Activated naive CD4-positive, alpha-beta T cell treated with Interleukin-2 at 50 U/mL for 16 hours (primary cell): ENCODE measurements around the gene MBOAT1.

Experiments used
- DNase-seq: peaks from one replicate; pipeline ENCODE4 v3.0.0-alpha.2; 2020

Gene MBOAT1

DNA sequence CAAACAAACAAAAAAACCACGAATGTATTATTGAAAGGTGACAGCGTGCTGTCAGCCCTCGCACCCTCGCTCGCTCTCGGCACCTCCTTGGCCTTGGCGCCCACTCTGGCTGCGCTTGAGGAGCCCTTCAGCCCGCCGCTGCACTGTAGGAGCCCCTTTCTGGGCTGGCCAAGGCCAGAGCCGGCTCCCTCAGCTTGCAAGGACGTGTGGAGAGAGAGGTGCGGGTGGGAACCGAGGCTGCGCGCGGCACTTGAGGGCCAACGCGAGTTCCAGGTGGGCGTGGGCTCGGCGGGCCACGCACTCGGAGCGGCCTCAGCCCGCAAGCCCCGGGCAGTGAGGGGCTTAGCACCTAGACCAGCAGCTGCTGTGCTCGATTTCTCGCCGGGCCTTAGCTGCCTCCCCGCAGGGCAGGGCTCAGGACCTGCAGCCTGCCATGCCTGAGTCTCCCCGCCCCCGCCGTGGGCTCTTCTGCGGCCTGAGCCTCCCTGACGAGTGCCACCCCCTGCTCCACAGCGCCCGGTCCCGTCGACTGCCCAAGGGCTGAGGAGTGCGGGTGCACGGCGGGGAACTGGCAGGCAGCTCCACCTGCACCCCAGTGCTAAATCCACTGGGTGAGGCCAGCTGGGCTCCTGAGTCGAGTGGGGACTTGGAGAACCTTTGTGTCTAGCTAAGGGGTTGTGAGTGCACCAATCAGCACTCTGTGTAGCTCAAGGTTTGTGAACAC is 20.9 kb upstream of the MBOAT1 start:
- no peak for DNase-seq

DNA sequence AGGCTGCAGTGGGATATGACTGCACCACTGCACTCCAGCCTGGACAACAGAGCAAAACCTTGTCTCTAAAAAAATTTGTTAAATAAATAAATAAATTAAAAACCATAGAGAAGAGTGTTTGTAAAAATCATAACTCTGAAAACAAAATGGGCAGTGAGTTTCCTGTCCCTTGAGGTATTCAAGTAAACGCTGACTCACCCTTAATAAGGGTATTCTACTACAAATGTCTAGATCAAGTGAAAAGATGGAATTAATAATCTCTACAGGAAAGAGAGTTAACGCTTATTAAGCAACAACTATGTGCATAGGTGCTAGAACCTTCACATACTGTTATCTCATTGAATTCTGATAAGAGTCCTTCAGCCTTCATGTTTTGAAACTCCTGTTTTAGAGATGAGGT is 19.9 kb upstream of the MBOAT1 start:
- DNase-seq = no peak

DNA sequence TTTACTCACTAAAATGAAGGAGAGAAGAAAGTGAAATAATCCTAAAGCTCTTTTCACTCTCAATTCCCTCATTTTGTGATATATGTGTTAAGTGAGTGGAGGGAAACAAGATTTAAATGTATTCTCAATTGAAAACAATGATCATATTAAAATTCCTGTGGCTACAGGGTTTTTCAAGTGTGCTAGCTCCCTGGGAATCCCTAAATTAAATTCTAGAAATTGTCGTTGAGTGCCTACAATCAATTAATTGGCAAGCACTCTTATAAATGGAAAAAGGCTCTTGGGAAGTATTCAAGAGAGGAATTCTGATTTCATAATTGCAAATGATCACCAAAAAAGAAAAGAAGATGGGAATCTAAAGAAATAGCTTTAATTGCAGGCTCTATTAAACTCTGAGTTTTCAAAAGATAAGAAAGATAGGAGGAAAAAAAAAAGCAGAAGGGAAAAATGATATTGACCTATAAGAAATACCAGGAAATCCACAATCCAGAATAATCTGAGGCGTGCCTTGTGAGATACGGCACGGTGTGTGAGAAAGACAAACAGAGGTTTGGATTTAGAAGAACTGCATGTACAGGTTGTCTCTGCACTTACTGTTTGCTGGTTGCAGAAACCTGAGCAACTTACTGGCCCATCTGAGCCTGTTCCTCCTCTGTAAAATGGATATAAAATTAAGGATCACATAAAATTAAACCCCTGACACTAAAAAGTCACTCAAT is 18.3 kb upstream of the MBOAT1 start:
- DNase-seq = no peak

DNA sequence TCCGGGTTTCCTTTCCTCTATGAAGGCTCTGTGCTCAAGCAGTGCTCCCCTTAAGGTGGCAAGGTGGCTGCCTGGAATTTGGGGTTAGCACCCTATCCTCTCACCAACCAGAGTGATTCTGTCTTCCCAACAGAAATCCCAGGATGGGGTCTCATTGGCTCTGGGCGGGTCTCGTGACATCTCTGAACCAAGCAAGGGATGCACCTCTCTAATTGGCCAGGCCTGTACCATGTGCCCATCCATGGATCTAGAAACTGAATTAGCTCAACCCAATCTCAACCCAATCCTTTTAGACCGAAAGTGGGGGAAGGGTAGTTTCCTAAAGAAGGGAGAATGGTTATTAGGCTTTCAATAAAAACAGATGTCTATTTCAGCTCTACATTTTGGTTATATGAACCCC is 17.6 kb upstream of the MBOAT1 start:
- no peak for DNase-seq

DNA sequence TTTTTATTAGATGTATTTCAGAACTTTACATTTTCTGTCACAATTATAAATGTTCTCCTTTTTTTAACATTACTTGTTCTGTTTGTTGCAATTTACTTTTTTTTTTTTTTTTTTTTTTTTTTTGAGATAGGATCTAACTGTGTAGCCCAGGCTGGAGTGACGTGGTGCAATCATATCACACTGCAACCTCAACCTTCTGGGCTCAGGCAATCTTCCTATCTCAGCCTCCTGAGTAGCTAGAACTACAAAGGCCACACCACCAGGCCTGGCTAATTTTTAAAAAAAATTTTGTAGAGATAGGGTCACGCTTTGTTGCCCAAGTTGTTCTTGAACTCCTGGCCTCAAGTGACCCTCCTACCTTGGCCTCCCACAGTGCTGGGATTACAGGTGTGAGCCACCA is 15.1 kb upstream of the MBOAT1 start:
- DNase-seq = no peak

DNA sequence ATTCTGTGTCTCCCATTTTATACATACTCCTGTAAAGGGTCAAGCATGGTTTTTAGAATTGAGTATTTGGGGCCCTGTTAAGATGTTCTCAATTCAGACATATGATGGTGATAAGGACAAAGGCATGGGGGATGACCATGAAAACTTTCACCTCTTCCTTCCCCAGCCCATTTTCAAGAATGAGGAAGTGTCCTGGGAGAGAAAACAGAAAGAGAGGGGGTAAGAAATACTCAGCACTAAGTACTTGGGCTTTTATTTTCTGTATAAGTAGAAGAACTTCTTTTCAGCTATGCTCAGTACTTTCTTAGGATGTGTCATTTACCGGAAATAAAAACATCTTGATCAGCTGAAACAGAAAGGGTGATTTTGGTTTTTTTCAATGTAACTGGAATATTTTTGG is 10.9 kb upstream of the MBOAT1 start:
- DNase-seq = no peak

DNA sequence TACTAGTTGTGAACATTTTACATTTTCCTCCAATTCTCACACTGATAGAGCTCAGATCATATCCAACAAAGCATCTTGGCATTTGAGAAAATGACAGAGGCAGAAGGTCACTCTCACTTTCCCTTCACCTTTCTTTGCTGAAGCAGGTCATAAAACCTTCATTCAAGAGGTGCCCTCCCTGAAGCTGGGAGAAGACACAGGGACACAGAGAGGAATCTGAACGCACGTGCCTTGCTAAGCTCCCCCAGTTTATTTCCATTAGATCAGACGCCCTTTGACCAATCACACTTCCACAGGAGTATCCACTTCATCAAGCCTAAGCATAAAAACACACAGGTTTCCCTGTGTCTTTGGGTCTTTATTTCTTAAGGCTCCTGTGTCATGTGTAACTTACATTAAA is 9.2 kb upstream of the MBOAT1 start:
- no peak for DNase-seq

DNA sequence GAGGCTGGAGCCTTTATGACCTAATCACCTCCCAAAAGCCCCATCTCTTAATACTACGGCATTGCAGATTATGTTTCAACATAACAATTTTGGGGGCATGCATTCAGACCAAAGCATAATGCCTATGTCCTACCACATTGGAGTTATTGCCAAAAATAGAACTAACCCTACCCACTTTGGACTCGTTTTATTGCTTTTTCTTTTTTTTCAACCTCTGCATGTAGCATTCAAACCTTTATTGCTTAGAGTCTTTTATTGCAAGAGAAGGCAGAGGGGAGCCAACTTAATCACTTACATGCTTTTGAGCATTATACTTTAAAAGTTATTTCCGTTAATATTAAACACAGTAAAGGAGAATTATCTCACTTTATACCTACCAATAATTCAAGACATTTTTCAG is 8.1 kb upstream of the MBOAT1 start:
- DNase-seq = no peak

DNA sequence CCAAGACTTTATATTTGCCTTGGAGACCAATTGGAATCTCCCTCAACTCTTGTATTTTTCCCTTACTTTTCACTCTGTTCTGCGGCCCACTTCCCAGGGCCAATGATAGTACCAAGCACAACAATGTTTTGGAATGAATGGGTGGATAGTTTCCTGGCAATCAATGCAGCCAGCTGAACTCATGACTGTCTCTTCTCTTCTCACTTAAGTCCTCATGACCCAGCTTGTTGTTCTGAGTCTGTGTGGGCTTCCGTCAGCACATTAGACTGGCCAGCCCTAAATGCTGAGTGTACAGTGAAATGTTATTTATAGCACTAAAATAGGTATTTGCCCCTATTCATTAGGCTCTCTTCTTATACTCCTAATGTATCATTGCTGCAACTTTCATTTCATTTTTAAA is 5.6 kb upstream of the MBOAT1 start:
- no peak for DNase-seq

DNA sequence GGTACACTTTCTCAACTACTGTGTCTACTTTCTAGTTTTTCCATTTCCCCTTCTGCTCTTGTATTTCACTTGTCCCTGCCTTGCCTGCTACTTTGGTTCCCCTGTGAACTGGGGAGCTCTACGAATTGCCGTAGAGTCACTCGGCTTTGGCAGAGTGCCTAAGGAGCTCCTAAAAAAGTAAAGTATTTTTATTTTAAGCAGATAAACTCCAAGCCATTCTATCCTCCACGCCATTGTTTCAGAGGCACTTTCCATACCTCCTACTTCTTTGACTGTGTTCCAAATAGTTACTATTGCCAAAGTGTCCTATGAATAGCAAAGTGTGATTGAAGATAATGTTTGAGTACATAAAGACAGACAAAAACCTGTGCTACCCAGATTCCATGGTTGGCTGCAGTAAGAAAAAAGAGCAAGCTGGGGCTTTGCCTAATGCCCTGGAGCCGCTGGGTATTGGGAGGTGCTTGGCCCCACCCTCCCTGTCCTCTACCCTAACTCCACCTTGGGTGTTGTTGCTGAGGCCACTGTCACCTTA is 5.1 kb upstream of the MBOAT1 start:
- no peak for DNase-seq

DNA sequence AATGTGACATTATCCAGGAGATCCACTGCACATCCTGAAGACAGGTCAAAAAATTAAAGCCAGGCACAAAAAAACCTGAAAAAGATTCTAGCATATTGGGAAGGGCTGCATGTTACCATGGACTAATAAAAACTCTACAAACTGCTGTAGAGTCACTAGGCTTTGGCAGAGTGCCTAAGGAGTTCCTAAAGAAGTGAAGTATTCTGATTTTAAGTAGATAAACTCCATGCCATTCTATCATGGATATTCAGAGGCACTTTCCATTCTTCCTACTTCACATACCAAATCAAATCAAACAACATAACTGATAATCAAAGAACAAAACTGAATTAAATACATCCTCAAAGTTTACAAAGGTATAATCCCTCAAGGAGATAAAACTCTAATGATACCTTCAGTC is 3.0 kb upstream of the MBOAT1 start:
- DNase-seq = no peak

DNA sequence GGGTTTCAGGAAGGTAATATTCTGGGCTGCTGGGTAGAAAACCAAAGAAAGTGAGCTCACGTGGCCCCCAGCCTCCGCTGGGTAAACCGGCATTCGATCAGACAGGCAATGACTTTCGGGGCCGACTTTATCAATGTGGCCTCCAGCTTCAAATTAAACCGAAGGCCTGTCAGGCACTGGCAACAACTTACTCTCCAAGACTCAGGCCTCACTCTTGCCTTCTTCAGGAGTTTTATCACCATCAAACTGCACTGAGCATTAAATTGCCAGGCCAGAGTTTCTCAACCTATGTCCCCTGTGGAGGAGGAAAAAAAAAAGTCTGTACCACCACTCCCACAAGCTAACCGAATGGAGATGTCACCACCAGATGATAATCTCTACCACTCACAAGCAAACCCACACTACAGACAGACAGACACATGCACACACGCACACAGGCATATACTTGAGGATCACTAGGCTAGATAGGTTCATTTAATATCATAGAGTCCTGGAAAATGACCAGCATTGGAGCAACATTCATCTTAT is 1.1 kb upstream of the MBOAT1 start:
- peak; percentile 18 for DNase-seq

DNA sequence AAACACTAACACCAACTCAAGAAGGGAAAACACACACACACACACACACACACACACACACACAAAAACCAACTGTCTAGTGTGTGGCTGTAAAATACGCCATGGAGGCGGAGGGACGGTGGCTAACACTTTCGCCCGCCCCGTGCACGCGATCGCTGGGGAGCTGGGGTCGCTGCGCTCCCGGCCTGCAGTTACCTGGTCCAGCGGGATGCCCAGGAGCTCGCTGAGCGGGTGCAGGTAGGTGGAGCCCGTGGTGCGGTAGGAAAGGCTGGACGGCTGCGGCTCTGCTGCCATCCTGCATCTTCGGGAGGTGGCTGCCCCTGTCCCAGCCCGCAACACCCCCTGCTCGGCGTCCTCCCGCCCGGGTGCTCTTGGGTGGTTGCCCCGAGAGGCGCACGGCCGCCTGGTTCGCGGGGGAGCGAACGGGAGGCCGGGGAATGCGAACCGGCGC is 303 bp downstream of the MBOAT1 start:
- DNase-seq = peak; percentile 57

DNA sequence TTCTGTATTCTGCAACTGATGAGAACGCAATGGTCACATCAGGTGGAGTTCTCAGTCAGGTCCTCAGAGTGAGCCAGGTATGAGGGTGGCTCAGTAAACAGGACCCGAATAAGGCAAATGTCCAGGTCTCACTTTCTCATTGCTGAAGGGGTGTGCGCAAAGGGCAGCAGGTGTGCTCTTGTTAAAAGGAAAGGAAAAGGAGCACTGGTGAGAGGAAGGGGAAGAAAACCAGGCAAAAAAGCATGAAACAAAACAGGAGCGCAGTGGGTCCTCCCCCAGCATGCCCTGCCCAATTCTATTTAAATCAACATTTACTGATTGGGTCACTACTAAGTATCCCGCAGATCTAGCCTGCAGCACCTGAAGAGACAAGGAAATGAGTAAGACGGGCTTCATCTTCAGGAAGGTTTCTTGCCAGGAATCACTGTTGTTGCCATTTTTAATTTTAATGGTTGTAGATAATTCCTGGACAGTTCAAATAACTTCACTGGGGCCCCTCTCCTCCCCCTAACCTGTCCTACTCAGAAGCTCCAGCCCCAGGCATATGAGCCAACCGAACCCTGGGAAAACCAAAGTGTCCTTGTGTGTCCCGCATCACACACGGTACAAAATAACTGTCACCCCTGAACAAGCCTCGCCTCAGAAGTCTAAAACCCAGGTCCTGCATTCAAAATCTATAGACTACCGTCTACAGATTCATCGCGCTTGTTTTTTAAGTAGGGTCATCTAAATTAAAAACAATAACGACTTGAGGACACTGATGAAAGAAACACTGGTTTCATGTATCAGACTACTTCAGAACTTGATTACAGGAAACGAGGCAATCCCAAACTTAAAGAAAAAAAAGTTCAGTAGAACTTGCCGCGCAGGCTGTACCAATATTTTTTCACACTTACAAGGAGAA is 980 bp downstream of the MBOAT1 start:
- no peak for DNase-seq

DNA sequence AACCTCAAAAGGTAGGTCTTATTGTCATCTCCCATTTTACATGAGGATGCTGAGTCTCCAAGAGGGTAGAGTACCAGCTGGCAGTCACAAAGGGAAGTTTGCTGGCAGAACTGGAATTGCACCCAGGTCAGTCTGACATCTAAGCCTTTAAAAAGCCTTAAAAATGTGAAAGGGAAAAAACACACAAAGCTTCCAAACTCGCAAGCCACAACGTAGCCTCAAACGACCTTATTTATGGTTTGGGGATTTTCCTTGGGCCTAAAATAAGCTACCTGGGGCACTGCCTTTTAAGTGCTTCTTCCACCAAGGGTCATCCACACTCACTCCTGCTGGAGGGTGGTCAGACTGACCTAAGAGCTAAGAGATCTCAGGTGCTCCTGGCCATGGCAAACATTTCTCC is 2.1 kb downstream of the MBOAT1 start:
- no peak for DNase-seq

DNA sequence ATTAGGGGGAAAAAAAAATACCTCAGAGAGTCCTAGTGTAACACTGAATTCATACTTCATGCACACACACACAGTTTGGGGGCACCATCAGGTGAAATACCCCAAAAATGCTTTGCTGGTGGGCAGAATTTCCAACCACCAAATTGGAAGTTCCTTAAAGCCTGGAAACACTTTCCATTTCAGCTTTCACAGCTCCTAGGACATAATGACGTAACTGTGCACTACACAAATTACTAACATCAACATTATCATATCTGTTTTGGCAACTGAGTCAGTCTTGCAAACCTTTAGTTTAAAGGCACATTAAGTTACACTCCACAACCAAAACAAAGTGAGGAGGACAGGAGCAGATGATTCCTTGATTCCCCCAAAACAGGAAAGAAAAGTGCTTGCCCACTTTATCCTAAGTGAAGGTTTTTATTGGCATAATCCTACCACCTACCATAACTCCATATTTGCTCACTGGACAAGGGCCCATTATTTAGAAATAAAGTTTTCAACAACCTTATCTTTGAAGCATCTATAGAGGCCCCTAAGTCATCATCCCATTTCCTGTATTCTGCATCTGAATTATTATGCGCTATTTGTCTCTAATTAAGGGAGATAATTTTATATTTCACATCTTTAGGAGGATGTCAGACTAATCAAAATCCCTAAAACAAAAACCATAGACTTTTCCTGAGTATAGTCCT is 3.4 kb downstream of the MBOAT1 start:
- DNase-seq = no peak

DNA sequence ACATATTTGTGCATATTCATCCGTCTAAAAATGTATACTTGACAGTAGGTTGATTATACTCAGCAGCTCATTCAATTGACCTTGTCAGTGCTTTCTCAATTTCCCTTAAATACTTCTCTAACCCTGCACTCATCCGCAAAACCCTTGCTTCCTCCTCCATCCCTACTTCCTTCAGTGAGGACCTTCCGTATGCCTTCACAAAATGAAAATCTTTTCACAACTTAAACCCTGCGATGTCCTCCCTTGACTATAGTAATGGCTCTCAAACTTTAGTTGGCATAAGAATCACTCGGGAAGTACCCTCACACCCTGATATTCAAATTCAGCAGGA is 5.2 kb downstream of the MBOAT1 start:
- no peak for DNase-seq

DNA sequence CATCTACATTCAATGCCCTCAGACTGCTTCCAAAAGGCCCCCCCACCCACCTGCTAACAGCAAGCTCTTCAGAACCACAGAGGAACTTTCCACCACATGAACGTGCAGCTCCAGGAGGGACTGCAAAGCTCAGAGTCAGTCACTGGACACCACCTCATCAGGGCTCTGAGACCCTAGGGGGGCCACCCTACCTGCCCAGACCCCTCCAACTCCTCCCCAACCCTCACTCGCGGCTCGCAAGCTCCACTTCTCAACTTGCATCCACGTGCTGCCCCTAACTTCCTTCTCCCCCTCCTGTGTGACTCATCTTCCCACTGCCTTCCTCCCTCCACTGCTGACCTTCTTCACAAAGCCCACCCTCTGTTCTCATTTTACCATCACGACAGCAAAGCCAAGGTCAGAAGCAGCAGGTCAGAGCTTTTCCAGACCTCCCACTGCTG is 6.5 kb downstream of the MBOAT1 start:
- DNase-seq = no peak

DNA sequence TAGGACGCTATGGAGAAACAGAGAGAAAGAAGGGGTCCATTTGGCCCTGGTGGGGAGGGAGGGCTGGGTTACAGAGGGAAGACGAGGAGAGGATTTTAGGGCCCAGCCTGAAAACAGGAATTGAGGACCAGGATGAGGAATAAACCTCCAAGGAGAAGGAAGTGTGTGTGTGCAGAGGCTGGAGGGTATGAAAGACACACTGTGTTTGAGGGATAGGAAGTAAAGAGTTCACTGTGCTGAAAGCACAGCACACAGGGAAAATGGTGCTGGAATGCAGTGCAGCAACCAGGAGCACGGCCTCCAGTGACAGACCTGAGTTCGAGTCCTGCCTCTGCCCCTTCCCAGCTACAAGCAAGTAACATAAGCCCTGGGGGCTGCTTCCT is 7.8 kb downstream of the MBOAT1 start:
- DNase-seq = no peak

DNA sequence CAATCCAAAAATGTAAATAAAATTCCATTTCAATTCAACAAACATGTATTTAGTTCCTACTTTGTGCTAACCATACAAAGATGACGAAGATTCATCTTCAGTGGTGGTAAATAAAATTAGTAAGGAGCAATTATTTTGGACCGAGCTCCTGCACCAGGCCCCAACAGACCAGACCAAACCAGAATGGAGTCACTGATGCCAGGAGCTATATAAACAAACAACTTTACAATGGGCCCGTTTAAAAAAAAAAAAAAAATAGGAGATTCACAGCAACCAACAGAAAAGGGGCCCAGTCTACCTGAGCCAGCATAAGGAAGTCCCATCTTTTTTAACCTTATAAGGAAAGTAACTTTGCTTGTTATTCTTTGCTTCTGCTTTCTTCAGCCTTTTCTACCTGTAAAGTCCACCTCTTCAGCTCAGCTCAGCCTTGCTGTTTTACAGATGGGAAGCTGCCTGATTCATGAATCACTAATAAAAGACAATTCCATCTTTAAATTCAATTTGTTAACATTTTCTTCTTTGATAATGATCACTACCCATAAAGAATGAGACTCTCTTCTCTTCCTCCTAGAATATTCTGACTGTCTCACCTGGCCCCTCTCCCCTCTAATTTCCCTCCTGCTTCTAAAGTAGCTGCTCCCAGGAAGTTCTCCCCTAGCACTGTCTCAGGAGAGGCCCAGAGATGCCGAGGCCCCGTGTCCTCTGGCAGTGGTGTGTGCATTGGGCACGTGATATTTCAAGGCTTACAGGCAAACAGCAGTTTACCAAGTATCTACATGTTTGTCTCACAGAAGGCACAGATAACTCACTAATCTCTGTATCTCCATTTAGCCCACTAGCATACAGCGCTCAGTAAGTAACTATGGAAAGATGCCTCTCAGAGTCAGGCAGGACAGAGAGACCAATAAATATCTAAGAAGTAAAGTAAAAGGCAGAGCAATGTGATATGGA is 8.4 kb downstream of the MBOAT1 start:
- DNase-seq = no peak

DNA sequence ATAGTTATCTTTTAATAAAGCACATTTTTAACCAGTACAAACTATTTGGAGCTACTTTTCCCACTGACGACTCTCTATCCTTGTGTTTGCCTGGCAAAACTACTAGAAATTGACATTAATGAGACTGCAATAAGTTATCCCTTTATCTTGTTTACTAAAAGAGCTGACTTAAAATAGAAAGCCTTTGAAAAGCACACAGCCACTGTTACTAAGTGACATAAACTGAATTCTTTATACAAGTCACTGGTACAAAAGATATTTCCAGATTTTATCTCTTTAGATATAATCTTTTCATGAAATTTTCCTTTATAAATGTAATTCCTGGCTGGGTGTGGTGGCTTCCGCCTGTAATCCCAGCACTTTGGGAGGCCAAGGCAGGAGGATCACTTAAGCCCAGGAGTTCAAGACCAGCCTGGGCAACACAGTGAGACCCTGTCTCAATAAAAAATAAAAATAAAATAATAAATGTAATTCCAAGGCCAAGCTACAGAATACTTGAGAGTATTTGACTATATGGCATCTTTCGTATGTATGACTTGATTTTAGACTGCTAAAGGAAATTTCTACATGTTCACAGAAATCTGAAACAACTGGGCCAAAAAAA is 9.5 kb downstream of the MBOAT1 start:
- no peak for DNase-seq
